HG02571 (cell line): ENCODE results near the gene ADSS1.

ENCODE experiments used
- ATAC-seq: cut with Tn5 transposase; IDR thresholded peaks from one replicate; pipeline ENCODE4 v1.9.1; 2021; ENCODE audit warnings: mild to moderate bottlenecking, moderate library complexity; ENCODE audit not compliant: unreplicated experiment

ADSS1 gene

GRCh38 chr14:104791425-104791824 lies 67.4 kb downstream of the ADSS1 start:
- no peak for ATAC-seq

GRCh38 chr14:104792101-104792884 lies 68.3 kb downstream of the ADSS1 start:
- ATAC-seq: no peak

GRCh38 chr14:104792945-104793702 lies 69.1 kb downstream of the ADSS1 start:
- no peak for ATAC-seq

GRCh38 chr14:104793703-104793959 lies 69.6 kb downstream of the ADSS1 start:
- no peak for ATAC-seq

- ATAC-seq: no peak
Observed at GRCh38 chr14:104794099-104794498, 70.1 kb downstream of the ADSS1 start.

GRCh38 chr14:104794631-104794992 lies 70.6 kb downstream of the ADSS1 start:
- ATAC-seq: no peak

GRCh38 chr14:104794993-104795780 lies 71.2 kb downstream of the ADSS1 start, which contains the start of gene AKT1:
AKT1 (minus strand) TSS chr14:104795748; CDS start chr14:104792643, 3,105 bp downstream.
- ATAC-seq: no peak

GRCh38 chr14:104795781-104796686 lies 72.0 kb downstream of the ADSS1 start:
- ATAC-seq: no peak

- no peak for ATAC-seq
Observed at GRCh38 chr14:104796687-104797081, 72.7 kb downstream of the ADSS1 start.
